ENCODE results near the gene SPTY2D1.

SPTY2D1 gene

GRCh38 chr11:18564149-18564548, 70.0 kb downstream of the SPTY2D1 start:
- no peak for DNase-seq (ENCODE audit: low read depth in 2 of 2)

GRCh38 chr11:18563090-18563730, 70.9 kb downstream of the SPTY2D1 start:
- DNase-seq (ENCODE audit: low read depth in 2 of 2) = no peak
